A673 (cell line): ENCODE results near the gene RHO.

Source experiments
- EZH2 ChIP-seq: fragments of 200-600 bp; sonication (generic); IDR thresholded peaks from 2 replicates; pipeline ENCODE4 v1.6.1; 2017; ENCODE audit warnings: borderline replicate concordance, low read depth, mild to moderate bottlenecking, mixed read lengths, antibody characterized with exemption, low read length; ENCODE audit not compliant: poor library complexity, severe bottlenecking
- TF ChIP-seq, protein P1 (sequence below): fragments of 300-800, 200-600 bp; sonication (generic); conservative IDR thresholded peaks from 2 replicates; pipeline ENCODE4 v1.5.1; 2017; ENCODE audit warnings: low read depth, mild to moderate bottlenecking, antibody characterized with exemption, low read length, moderate library complexity, mixed read lengths

DNA sequence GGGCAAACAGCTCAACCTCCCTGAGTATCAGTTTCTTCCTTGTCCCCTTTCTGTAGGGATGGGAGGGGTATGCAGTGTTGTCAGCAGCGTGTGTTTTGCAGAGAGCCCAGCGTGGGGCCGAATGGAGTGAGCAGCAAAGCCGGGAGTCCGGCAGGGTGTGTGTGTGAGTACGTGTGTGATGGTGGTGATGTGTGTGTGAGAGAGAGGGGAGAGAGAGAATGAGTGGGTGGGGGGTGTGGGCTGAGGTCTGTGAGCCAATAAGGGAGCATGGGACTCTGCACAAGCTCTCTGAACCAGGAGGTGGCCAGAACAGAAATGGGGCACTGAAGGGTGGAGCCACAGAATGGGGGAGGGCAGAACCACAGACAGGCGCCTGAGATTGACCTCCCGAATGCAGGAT, 44.6 kb upstream of the RHO start:
- TF ChIP-seq, protein P1, sequence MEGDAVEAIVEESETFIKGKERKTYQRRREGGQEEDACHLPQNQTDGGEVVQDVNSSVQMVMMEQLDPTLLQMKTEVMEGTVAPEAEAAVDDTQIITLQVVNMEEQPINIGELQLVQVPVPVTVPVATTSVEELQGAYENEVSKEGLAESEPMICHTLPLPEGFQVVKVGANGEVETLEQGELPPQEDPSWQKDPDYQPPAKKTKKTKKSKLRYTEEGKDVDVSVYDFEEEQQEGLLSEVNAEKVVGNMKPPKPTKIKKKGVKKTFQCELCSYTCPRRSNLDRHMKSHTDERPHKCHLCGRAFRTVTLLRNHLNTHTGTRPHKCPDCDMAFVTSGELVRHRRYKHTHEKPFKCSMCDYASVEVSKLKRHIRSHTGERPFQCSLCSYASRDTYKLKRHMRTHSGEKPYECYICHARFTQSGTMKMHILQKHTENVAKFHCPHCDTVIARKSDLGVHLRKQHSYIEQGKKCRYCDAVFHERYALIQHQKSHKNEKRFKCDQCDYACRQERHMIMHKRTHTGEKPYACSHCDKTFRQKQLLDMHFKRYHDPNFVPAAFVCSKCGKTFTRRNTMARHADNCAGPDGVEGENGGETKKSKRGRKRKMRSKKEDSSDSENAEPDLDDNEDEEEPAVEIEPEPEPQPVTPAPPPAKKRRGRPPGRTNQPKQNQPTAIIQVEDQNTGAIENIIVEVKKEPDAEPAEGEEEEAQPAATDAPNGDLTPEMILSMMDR = no peak
- no peak for TF ChIP-seq EZH2
